ENCODE results near the gene TMEM192. TPM values are rescaled to one million over a fixed set of nuclear protein-coding genes. Genes with fewer than 3 reads are reported as not detected.

TMEM192 gene
- total and polyA plus RNA-seq, 2 of the 4 experiments (the other 2 are of a cell fraction): 7.7 to 17.2 TPM

DNA sequence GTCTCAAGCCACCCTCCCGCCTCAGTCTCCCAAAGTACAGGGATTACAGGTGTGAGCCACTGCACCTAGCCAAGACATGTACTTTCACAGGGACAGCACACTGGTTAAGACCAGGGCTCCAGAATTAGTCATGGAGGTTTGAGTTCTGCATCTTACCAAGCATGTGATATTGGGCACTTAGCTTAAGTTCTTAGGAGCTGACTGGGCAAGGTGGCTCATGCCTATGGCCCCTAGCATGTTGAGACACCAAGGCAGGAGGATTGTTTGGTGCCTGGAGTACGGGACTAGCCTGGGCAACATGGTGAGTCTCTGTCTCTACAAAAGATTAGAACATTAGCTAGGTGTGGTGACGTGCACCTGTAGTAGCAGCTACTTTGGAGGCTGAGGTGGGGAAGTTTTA, 2.6 kb upstream of the TMEM192 start:
- Histone ChIP-seq H3K79me1 (ENCODE audit: low read depth in 1 of 2, low read length in 2 of 2) (no peaks in the 10 kb centered on the region), H2AFZ (replicated peaks; ENCODE audit: low read length, poor library complexity) (no peak overlapping the region), H4K5ac (ENCODE audit: low read depth, low read length) (no peak overlapping the region), H3K36me3 (ENCODE audit: control insufficient read depth, insufficient read depth, low read length) (no peaks in the 10 kb centered on the region), H3K56ac (ENCODE audit: extremely low read depth, insufficient read depth, low read length) (no peak overlapping the region), H4K20me1 (ENCODE audit: insufficient read depth, low read length) (no peaks in the 10 kb centered on the region), H2BK20ac (ENCODE audit: low read depth, low read length) (no peak overlapping the region), H3K4ac (ENCODE audit: low read depth, low read length) (no peak overlapping the region), H4K8ac (ENCODE audit: low read depth in 2 of 2, low read length in 2 of 2) (no peak overlapping the region), H2BK120ac (ENCODE audit: low read depth, low read length) (no peak overlapping the region), H3K4me2 (ENCODE audit: low read depth, low read length) (no peak overlapping the region), H3K9ac (ENCODE audit: low read depth, low read length) (no peak overlapping the region), H2AK9ac (replicated peaks; ENCODE audit: low read depth, low read length, poor library complexity) (no peak overlapping the region), H4K91ac (ENCODE audit: insufficient read depth, low read depth, low read length) (no peak overlapping the region), H3K4me1 (ENCODE audit: control insufficient read depth, insufficient read depth, low read length) (peaks cover 2% of the 10 kb centered on the region; the same call in 1 of the 2 replicates), H3K23ac (ENCODE audit: low read depth, low read length) (no peak overlapping the region; the same call in 1 of the 2 replicates), H3K27me3 (ENCODE audit: control insufficient read depth, insufficient read depth, low read length) (no peaks in the 10 kb centered on the region), H3K27ac (ENCODE audit: insufficient read depth, low read length) (no peak overlapping the region), H2BK5ac (ENCODE audit: low read depth, low read length, poor library complexity, severe bottlenecking) (no peak overlapping the region), H3K4me3 (ENCODE audit: insufficient read depth, low read depth, low read length) (no peak overlapping the region), H3K18ac (ENCODE audit: low read depth, low read length) (no peak overlapping the region), H2AK5ac (ENCODE audit: low read depth, low read length) (no peak overlapping the region), H3K9me1 (ENCODE audit: insufficient read depth, low read length) (0 out of 2 replicates have a peak, but pooled peaks cover 3% of the 10 kb centered on the region), H2BK15ac (ENCODE audit: low read depth, low read length) (no peak overlapping the region), H3K14ac (replicated peaks; ENCODE audit: low read depth, low read length) (no peak overlapping the region), H3K9me3 (ENCODE audit: control insufficient read depth, insufficient read depth, low read length) (no peaks in the 10 kb centered on the region)
- CTCF ChIA-PET: no interaction called here
- TF ChIP-seq, protein P1, sequence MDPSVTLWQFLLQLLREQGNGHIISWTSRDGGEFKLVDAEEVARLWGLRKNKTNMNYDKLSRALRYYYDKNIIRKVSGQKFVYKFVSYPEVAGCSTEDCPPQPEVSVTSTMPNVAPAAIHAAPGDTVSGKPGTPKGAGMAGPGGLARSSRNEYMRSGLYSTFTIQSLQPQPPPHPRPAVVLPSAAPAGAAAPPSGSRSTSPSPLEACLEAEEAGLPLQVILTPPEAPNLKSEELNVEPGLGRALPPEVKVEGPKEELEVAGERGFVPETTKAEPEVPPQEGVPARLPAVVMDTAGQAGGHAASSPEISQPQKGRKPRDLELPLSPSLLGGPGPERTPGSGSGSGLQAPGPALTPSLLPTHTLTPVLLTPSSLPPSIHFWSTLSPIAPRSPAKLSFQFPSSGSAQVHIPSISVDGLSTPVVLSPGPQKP (IDR thresholded peaks at IDR 0.05; ENCODE audit: borderline replicate concordance, low read depth, low read length): no peak
- no CpG with 5 or more reads among the region's 3 CpGs for WGBS, 2 experiments (ENCODE audit: extremely low coverage in 2 of 2, insufficient read length in 1 of 2)
- dilution Hi-C loops (cut with HindIII; ENCODE audit: low sequenced_read_pairs, unreplicated experiment) (no loop called here), intact Hi-C loops (cut with micrococcal nuclease) (no loop called here), in situ Hi-C loops (cut with MboI; ENCODE audit: low sequenced_read_pairs) (no loop called here)
- no peak for ATAC-seq (ENCODE audit: low read depth)
- no peak for DNase-seq
- POLR2A ChIA-PET (ENCODE audit: unreplicated experiment): no interaction called here
- BruUV-seq (replicated peaks): no TSS peak

Data from IMR-90 (cell line).